HG03521 (cell line): ENCODE measurements around the gene COPB1.
"Not testable (repeated sequence)": the region's sequence is repeated elsewhere in the genome, so short reads cannot be mapped to it uniquely, and the experiment has no call there.

Experiments used
- ATAC-seq: cut with Tn5 transposase; IDR thresholded peaks from one replicate; pipeline ENCODE4 v1.9.1; 2021; ENCODE audit warnings: mild to moderate bottlenecking, moderate library complexity; ENCODE audit not compliant: unreplicated experiment

The COPB1 gene

GRCh38 chr11:14499560-14500180 is at the start of gene COPB1:
Gene COPB1 (minus strand): TSS chr11:14499811. CDS start chr11:14498928, 883 bp downstream.
- peak; percentile 88 for ATAC-seq

- ATAC-seq: no peak
Observed at GRCh38 chr11:14547440-14547839, 47.8 kb upstream of the COPB1 start.

- ATAC-seq: no peak
Observed at GRCh38 chr11:14546672-14547071, 47.1 kb upstream of the COPB1 start.

GRCh38 chr11:14544611-14545010 is 45.0 kb upstream of the COPB1 start:
- ATAC-seq: peak; percentile 78

- ATAC-seq: no peak
Observed at GRCh38 chr11:14543260-14543659, 43.6 kb upstream of the COPB1 start.

GRCh38 chr11:14542324-14542723 is 42.7 kb upstream of the COPB1 start:
- no peak for ATAC-seq

GRCh38 chr11:14541192-14541947 is 41.8 kb upstream of the COPB1 start:
- ATAC-seq: no peak

- no peak for ATAC-seq
Observed at GRCh38 chr11:14539982-14540421, 40.4 kb upstream of the COPB1 start.

GRCh38 chr11:14538926-14539554 is 39.4 kb upstream of the COPB1 start:
- ATAC-seq: no peak

- no peak for ATAC-seq
Observed at GRCh38 chr11:14538271-14538925, 38.8 kb upstream of the COPB1 start.

- ATAC-seq: peak; percentile 53
Observed at GRCh38 chr11:14537134-14537599, 37.6 kb upstream of the COPB1 start.

GRCh38 chr11:14535166-14535565 is 35.6 kb upstream of the COPB1 start:
- not testable (repeated sequence) for ATAC-seq

- ATAC-seq: no peak
Observed at GRCh38 chr11:14529951-14530350, 30.3 kb upstream of the COPB1 start.

GRCh38 chr11:14529321-14529720 is 29.7 kb upstream of the COPB1 start:
- ATAC-seq: no peak

GRCh38 chr11:14522801-14523200 is 23.2 kb upstream of the COPB1 start:
- no peak for ATAC-seq

GRCh38 chr11:14522245-14522644 is 22.6 kb upstream of the COPB1 start:
- ATAC-seq: no peak

- ATAC-seq: no peak
Observed at GRCh38 chr11:14520747-14521151, 21.1 kb upstream of the COPB1 start.

- ATAC-seq: peak; percentile 91
Observed at GRCh38 chr11:14519917-14520746, 20.5 kb upstream of the COPB1 start, which contains the start of gene PSMA1. Gene PSMA1 (minus strand): TSS chr11:14520386. CDS start chr11:14520299, 87 bp downstream.

GRCh38 chr11:14519597-14519916 is 19.9 kb upstream of the COPB1 start:
- ATAC-seq: peak; percentile 6

GRCh38 chr11:14518820-14519219 is 19.2 kb upstream of the COPB1 start:
- no peak for ATAC-seq
